ENCODE measurements around the gene ADAM11.

DNA sequence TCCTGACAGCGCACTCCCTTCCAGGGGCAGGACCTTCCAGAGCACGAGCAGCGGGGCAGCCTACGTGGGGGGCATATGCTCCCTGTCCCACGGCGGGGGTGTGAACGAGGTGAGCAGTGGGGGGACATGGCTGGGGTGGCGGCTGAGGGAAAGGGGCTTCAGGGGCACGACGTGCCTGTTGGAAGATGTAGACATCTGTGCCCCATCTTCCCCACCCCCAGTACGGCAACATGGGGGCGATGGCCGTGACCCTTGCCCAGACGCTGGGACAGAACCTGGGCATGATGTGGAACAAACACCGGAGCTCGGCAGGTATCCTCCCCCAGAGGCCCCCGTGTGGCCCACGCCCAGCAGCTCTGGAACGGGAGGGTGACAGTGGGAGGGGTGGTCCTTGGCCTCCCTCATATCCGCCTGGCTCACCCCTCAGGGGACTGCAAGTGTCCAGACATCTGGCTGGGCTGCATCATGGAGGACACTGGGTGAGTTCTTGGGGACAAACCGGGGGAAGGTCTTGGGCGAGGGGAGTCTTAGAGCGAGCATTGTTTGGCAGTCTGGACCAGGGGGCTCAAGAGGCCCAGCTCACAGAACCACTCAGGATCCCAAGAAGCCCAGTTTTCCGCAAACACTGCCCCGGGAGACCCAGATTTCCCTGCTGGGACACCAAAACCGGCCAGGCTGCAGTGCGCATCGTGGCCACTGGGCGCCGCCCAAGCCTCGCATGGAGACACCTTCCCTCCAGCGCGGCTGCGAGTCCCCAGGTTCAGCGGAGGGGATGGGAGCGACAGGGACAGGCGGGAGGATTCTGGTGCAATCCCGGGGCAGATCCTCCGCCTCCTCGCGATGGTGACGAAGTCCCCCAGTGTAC is 15.7 kb downstream of the ADAM11 start:
- TF ChIP-seq, protein P1, sequence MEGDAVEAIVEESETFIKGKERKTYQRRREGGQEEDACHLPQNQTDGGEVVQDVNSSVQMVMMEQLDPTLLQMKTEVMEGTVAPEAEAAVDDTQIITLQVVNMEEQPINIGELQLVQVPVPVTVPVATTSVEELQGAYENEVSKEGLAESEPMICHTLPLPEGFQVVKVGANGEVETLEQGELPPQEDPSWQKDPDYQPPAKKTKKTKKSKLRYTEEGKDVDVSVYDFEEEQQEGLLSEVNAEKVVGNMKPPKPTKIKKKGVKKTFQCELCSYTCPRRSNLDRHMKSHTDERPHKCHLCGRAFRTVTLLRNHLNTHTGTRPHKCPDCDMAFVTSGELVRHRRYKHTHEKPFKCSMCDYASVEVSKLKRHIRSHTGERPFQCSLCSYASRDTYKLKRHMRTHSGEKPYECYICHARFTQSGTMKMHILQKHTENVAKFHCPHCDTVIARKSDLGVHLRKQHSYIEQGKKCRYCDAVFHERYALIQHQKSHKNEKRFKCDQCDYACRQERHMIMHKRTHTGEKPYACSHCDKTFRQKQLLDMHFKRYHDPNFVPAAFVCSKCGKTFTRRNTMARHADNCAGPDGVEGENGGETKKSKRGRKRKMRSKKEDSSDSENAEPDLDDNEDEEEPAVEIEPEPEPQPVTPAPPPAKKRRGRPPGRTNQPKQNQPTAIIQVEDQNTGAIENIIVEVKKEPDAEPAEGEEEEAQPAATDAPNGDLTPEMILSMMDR (IDR thresholded peaks at IDR 0.05), result peak; percentile 97 to 99 (median 99)
- TF ChIP-seq POLR2A (IDR thresholded peaks at IDR 0.05), result no peak
- no peak for TF ChIP-seq EP300 (IDR thresholded peaks at IDR 0.05)

Measured in tibial nerve (tissue), 4 donors.